HG03135 (cell line): ENCODE data around the gene TTC7B.
"Not testable (repeated sequence)": the region's sequence is repeated elsewhere in the genome, so short reads cannot be mapped to it uniquely, and the experiment has no call there.

Source experiments
- ATAC-seq: cut with Tn5 transposase; IDR thresholded peaks from one replicate; pipeline ENCODE4 v1.9.1; 2021; ENCODE audit warnings: mild to moderate bottlenecking, moderate library complexity; ENCODE audit not compliant: unreplicated experiment

TTC7B gene

GRCh38 chr14:90836692-90837063 is 20.4 kb upstream of the TTC7B start:
- ATAC-seq = no peak

GRCh38 chr14:90831821-90832220 is 15.6 kb upstream of the TTC7B start:
- ATAC-seq = no peak

GRCh38 chr14:90830931-90831701 is 14.9 kb upstream of the TTC7B start:
- no peak for ATAC-seq

- ATAC-seq = no peak
These were observed 13.4 kb upstream of the TTC7B start for GRCh38 chr14:90829677-90830076.

- peak; percentile 33 for ATAC-seq
These were observed 12.6 kb upstream of the TTC7B start for GRCh38 chr14:90828642-90829487.

GRCh38 chr14:90827919-90828610 is 11.8 kb upstream of the TTC7B start:
- peak; percentile 97 for ATAC-seq

GRCh38 chr14:90823542-90823941 is 7.3 kb upstream of the TTC7B start:
- ATAC-seq = not testable (repeated sequence)

- peak; percentile 65 for ATAC-seq
These were observed 4.7 kb upstream of the TTC7B start for GRCh38 chr14:90820958-90821357.

GRCh38 chr14:90819734-90820393 is 3.6 kb upstream of the TTC7B start:
- no peak for ATAC-seq

GRCh38 chr14:90818715-90819114 is 2.5 kb upstream of the TTC7B start:
- ATAC-seq = no peak

GRCh38 chr14:90816681-90817436 is 629 bp upstream of the TTC7B start:
- ATAC-seq = no peak

GRCh38 chr14:90815572-90815821 is 733 bp downstream of the TTC7B start:
- no peak for ATAC-seq

GRCh38 chr14:90814806-90815571 is 1.2 kb downstream of the TTC7B start:
- no peak for ATAC-seq

GRCh38 chr14:90813442-90813841 is 2.8 kb downstream of the TTC7B start:
- no peak for ATAC-seq

GRCh38 chr14:90812109-90812508 is 4.1 kb downstream of the TTC7B start:
- ATAC-seq = no peak

GRCh38 chr14:90811641-90812040 is 4.6 kb downstream of the TTC7B start:
- no peak for ATAC-seq

GRCh38 chr14:90810806-90811205 is 5.4 kb downstream of the TTC7B start:
- no peak for ATAC-seq

GRCh38 chr14:90809530-90810312 is 6.5 kb downstream of the TTC7B start:
- no peak for ATAC-seq
